ENCODE measurements around the gene MOCS1. TPM values are rescaled to one million over a fixed set of nuclear protein-coding genes. Genes with fewer than 3 reads are reported as not detected.

Gene MOCS1
- total RNA-seq, 5 donors from 2014 or later (not counting 1 experiment from before 2014, with no cell fraction given), result 1.1 to 2.1 (median 1.2) TPM

DNA sequence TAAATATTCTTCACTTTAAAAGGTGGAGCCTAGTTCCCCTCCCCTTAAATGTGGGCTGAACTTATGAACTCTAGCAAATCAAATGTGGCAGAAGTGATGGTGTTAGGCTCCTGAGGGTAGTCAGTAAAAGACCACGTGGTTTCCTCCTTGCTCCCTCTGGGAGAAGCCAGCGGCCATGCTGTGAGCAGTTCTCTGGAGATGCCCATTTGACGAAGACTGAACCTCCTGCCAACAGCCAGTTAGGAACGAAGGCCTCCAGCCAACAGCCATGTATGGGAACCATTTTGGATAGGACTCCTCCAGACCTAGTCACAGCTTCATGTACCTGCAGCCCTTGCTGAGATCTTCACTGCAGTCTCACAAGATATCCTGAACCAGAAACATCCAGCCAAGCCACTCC, 7.6 kb upstream of the MOCS1 start:
- Histone ChIP-seq H3K36me3 (ENCODE audit: control insufficient read depth in 2 of 2, extremely low read depth in 1 of 2, insufficient read depth in 1 of 2, low read length in 1 of 2) (no peaks in the 10 kb centered on the region), H3K4me1 (ENCODE audit: control insufficient read depth in 1 of 2, extremely low read depth in 1 of 2, insufficient read depth in 2 of 2, low read length in 2 of 2) (no peaks in the 10 kb centered on the region), H3K4me3 (ENCODE audit: control insufficient read depth in 1 of 2, extremely low read depth in 1 of 2, low read length in 1 of 2) (no peak overlapping the region), H3K27me3 (replicated peaks in 1 of 2; ENCODE audit: control insufficient read depth in 2 of 2, extremely low read depth in 1 of 2, insufficient read depth in 2 of 2, low read length in 1 of 2) (peaks cover 0 to 4% of the 10 kb centered on the region in 2 experiments), H3K27ac (ENCODE audit: low read length) (no peak overlapping the region), H3K9me3 (no peaks in the 10 kb centered on the region)
- ChIA-PET POLR2A (no interaction called here), CTCF (no interaction called here)
- WGBS (ENCODE audit: insufficient coverage), result 80% methylated on average over 1 of the region's 4 CpGs
- Mint-ChIP-seq H3K27ac (no peak overlapping the region), H3K4me1 (no peaks in the 10 kb centered on the region), H3K9me3 (no peaks in the 10 kb centered on the region), H3K27me3 (peaks cover 0 to 2% of the 10 kb centered on the region in 2 donors), H3K36me3 (no peaks in the 10 kb centered on the region), H3K4me3 (no peak overlapping the region)
- DNase-seq, result no peak
- ATAC-seq (replicated peaks in 1 of 4), result no peak

DNA sequence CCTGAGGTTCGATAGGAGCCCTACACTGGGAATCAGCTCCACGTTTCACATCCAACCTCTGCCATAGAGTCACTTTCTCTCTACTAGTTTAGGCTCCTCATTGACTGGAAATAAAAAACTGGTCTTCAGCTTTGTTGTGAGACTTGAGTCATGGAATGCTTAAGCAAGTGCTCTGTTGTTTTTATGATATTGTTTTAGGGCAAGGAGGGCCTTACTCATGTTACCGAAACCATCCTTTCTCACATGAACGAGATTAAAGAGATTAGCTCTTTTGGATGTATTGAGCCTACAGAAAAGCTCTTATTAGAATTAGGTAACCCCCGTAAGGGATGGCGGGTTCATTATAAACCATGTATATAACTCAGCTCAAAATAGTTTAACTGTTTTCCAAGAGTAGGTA, 6.9 kb upstream of the MOCS1 start:
- no CpG with 5 or more reads among the region's 6 CpGs for WGBS (ENCODE audit: insufficient coverage)
- no peak overlapping the region for H3K4me3 Mint-ChIP-seq
- CTCF ChIA-PET, result no interaction called here

DNA sequence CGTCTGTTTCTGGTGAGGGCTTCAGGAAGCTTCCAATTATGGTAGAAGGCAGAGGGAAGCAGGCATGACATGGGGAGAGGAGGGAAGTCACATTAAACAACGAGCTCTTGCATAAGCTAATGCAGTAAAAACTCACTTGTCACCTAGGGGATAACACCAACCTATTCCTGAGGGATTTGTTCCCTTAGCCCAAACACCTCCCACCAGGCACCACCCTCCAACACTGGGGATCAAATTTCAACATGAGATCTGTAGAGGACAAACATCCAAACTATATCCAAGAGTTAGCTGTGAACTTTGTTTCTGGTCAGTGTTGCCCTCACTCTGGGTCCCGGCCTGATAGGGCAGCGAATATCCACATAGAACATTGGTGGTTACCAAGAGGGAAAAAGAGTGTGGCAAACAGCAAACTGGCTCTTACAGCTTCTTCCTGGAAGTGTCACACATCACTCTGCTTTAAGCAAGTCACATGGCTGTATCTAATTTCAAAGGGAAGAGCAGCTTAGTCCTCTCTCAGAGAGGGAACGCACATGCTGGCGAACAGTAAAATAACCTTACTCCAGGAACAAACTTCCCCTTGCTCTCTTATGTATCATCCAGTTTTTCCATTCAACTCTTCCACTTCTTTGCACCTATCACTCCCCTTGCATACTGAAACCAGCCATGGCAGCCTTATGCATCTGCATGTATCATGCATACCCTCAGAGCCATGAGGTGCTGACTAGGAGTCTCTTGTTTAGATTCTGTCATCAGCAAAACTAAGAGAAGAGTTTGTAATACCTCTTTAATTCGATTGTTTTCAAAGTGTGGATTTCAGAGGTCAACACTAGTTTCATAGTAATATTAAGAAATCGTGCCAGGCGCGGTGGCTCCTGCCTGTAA, 4.8 kb upstream of the MOCS1 start:
- POLR2A ChIA-PET, result no interaction called here

More for the DNA sequence above, 6.9 kb upstream of the MOCS1 start:
- no peaks in the 10 kb centered on the region for H3K36me3 ChIP-seq (ENCODE audit: control insufficient read depth in 2 of 2, extremely low read depth in 1 of 2, insufficient read depth in 1 of 2, low read length in 1 of 2)
- no peak for ATAC-seq (replicated peaks in 1 of 4)
- H3K27ac ChIP-seq (ENCODE audit: low read length), result no peak overlapping the region
- H3K4me3 ChIP-seq (ENCODE audit: control insufficient read depth in 1 of 2, extremely low read depth in 1 of 2, low read length in 1 of 2), result no peak overlapping the region
- no peak for DNase-seq
- Mint-ChIP-seq H3K9me3 (no peaks in the 10 kb centered on the region), H3K27me3 (peaks cover 0 to 2% of the 10 kb centered on the region in 2 donors), H3K27ac (no peak overlapping the region), H3K4me1 (no peaks in the 10 kb centered on the region), H3K36me3 (no peaks in the 10 kb centered on the region)
- no peaks in the 10 kb centered on the region for H3K9me3 ChIP-seq
- no peaks in the 10 kb centered on the region for H3K4me1 ChIP-seq (ENCODE audit: control insufficient read depth in 1 of 2, extremely low read depth in 1 of 2, insufficient read depth in 2 of 2, low read length in 2 of 2)
- POLR2A ChIA-PET, result no interaction called here
- peaks cover under 1 to 4% of the 10 kb centered on the region in 2 experiments for H3K27me3 ChIP-seq (replicated peaks in 1 of 2; ENCODE audit: control insufficient read depth in 2 of 2, extremely low read depth in 1 of 2, insufficient read depth in 2 of 2, low read length in 1 of 2)

DNA sequence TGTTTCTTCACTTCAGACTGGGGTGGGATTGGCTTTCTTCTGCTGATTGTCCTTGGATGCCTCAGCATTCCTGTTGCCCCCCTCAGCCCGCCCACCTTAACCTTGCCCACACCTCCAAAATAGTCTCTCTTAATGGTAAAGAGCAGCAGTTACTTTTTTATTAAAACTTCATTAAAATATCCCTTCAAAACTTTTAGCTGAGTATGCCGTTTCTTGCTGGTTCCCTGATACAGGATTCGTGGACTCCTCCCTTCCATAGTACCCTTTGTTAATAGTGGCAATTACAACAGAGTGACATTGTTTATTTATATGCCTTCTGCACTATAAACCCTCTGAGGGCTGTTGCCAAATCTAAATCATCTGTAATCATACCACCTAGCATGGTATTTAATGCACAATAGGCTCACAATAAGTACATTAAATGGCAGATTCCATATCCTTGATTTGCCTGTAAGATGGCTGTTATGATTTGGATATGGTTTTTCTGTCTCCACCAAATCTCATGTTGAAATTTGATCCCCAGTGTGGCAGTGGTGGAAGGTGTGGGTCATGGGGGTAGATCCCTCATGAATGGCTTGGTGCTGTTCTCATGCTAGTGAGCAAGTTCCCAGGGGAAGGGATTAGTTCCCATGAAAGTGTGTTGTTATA, 3.5 kb upstream of the MOCS1 start:
- 40% methylated on average over 2 of the region's 3 CpGs for WGBS (ENCODE audit: insufficient coverage)
- Histone ChIP-seq H3K4me1 (ENCODE audit: control insufficient read depth in 1 of 2, extremely low read depth in 1 of 2, insufficient read depth in 2 of 2, low read length in 2 of 2) (peaks cover 0 to 4% of the 10 kb centered on the region in 2 experiments), H3K9me3 (no peaks in the 10 kb centered on the region), H3K4me3 (ENCODE audit: control insufficient read depth in 1 of 2, extremely low read depth in 1 of 2, low read length in 1 of 2) (no peak overlapping the region), H3K27ac (ENCODE audit: low read length) (no peak overlapping the region), H3K36me3 (ENCODE audit: control insufficient read depth in 2 of 2, extremely low read depth in 1 of 2, insufficient read depth in 1 of 2, low read length in 1 of 2) (no peaks in the 10 kb centered on the region), H3K27me3 (replicated peaks in 1 of 2; ENCODE audit: control insufficient read depth in 2 of 2, extremely low read depth in 1 of 2, insufficient read depth in 2 of 2, low read length in 1 of 2) (peaks cover 5 to 10% of the 10 kb centered on the region in 2 experiments)
- ATAC-seq (replicated peaks in 1 of 4), result no peak
- Mint-ChIP-seq H3K9me3 (no peaks in the 10 kb centered on the region), H3K27ac (no peak overlapping the region), H3K4me3 (no peak overlapping the region), H3K4me1 (peaks cover 4 to 12% (median 8%) of the 10 kb centered on the region in 3 donors), H3K27me3 (peaks cover 4 to 12% of the 10 kb centered on the region in 2 donors), H3K36me3 (no peaks in the 10 kb centered on the region)
- POLR2A ChIA-PET, result no interaction called here
- no peak for DNase-seq
- CTCF ChIA-PET, result no interaction called here

More for the DNA sequence above, 4.8 kb upstream of the MOCS1 start:
- Histone ChIP-seq H3K36me3 (ENCODE audit: control insufficient read depth in 2 of 2, extremely low read depth in 1 of 2, insufficient read depth in 1 of 2, low read length in 1 of 2) (no peaks in the 10 kb centered on the region), H3K9me3 (no peaks in the 10 kb centered on the region), H3K27ac (ENCODE audit: low read length) (no peak overlapping the region), H3K4me1 (ENCODE audit: control insufficient read depth in 1 of 2, extremely low read depth in 1 of 2, insufficient read depth in 2 of 2, low read length in 2 of 2) (peaks cover 0 to 4% of the 10 kb centered on the region in 2 experiments), H3K27me3 (replicated peaks in 1 of 2; ENCODE audit: control insufficient read depth in 2 of 2, extremely low read depth in 1 of 2, insufficient read depth in 2 of 2, low read length in 1 of 2) (peaks cover 5 to 6% of the 10 kb centered on the region in 2 experiments), H3K4me3 (ENCODE audit: control insufficient read depth in 1 of 2, extremely low read depth in 1 of 2, low read length in 1 of 2) (no peak overlapping the region)
- H3K9me3 Mint-ChIP-seq, result no peaks in the 10 kb centered on the region
- H3K4me3 Mint-ChIP-seq, result no peak overlapping the region
- no peak for ATAC-seq (replicated peaks in 1 of 4)
- WGBS (ENCODE audit: insufficient coverage), result 80% methylated on average over 2 of the region's 10 CpGs
- no peaks in the 10 kb centered on the region for H3K36me3 Mint-ChIP-seq
- peaks cover 0 to 8% of the 10 kb centered on the region in 2 donors for H3K27me3 Mint-ChIP-seq
- H3K4me1 Mint-ChIP-seq, result peaks cover 0 to 2% (median 2%) of the 10 kb centered on the region in 3 donors
- H3K27ac Mint-ChIP-seq, result no peak overlapping the region
- DNase-seq, result no peak
- CTCF ChIA-PET, result no interaction called here

DNA sequence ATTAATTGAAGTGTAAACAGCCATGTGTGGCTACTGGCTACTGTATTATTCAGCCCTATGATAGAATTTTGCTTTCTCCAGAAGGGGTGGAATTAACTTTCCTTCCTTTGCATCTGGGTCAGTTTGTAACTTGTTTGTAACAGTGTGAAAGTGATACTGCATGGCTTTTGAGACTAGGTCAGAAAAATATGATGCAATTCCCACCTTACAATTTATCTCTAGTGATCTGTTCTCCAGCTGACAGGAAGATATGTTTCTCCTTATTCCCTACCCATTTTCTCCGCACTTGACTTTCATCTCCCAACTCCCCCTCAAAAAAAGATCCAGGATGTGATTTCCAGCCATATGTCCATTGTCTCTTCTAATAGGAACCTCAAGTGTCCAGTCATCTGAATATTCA, 2.6 kb upstream of the MOCS1 start:
- no peak overlapping the region for H3K4me3 ChIP-seq (ENCODE audit: control insufficient read depth in 1 of 2, extremely low read depth in 1 of 2, low read length in 1 of 2)
- no peak overlapping the region for H3K4me3 Mint-ChIP-seq
- POLR2A ChIA-PET, result no interaction called here
- no peak overlapping the region for H3K27ac ChIP-seq (ENCODE audit: low read length)
- no peaks in the 10 kb centered on the region for H3K36me3 Mint-ChIP-seq
- peaks cover 5 to 12% of the 10 kb centered on the region in 2 experiments for H3K27me3 ChIP-seq (replicated peaks in 1 of 2; ENCODE audit: control insufficient read depth in 2 of 2, extremely low read depth in 1 of 2, insufficient read depth in 2 of 2, low read length in 1 of 2)
- CTCF ChIA-PET, result no interaction called here
- no peak overlapping the region for H3K27ac Mint-ChIP-seq
- H3K9me3 Mint-ChIP-seq, result no peaks in the 10 kb centered on the region
- DNase-seq (no peak), ATAC-seq (replicated peaks in 1 of 4) (no peak)
- no peaks in the 10 kb centered on the region for H3K9me3 ChIP-seq
- WGBS (ENCODE audit: insufficient coverage), result 100% methylated on average over 1 of the region's 1 CpG
- peaks cover 0 to 4% of the 10 kb centered on the region in 2 experiments for H3K4me1 ChIP-seq (ENCODE audit: control insufficient read depth in 1 of 2, extremely low read depth in 1 of 2, insufficient read depth in 2 of 2, low read length in 2 of 2)
- peaks cover 4 to 16% (median 11%) of the 10 kb centered on the region in 3 donors for H3K4me1 Mint-ChIP-seq
- H3K27me3 Mint-ChIP-seq, result peaks cover 4 to 17% of the 10 kb centered on the region in 2 donors
- no peaks in the 10 kb centered on the region for H3K36me3 ChIP-seq (ENCODE audit: control insufficient read depth in 2 of 2, extremely low read depth in 1 of 2, insufficient read depth in 1 of 2, low read length in 1 of 2)

DNA sequence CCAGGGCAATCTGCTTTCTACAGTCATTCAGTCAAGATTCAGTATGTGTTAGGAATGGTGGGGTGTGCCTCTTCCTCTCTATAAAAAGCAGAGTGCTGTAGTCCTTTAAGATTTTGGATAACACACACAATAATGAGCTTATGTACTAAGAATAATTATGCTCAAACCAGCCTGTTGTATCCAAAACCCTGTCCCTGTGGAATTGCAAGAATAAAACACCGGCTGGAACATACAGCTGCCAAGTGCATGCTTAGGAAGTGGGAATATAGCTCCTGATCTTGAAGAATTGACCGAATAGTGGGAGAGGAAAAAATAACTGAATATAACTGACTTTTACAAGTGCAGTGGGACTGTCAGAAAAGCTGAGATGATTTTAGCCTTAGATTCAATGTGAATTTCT, 979 bp upstream of the MOCS1 start:
- Mint-ChIP-seq H3K27me3 (peaks cover 4 to 20% of the 10 kb centered on the region in 2 donors), H3K36me3 (no peaks in the 10 kb centered on the region), H3K27ac (no peak overlapping the region), H3K4me1 (peaks cover 4 to 20% (median 11%) of the 10 kb centered on the region in 3 donors), H3K9me3 (no peaks in the 10 kb centered on the region), H3K4me3 (no peak overlapping the region)
- no CpG with 5 or more reads among the region's 2 CpGs for WGBS (ENCODE audit: insufficient coverage)
- ATAC-seq (replicated peaks in 1 of 4) (no peak), DNase-seq (no peak)
- peaks cover 0 to 4% of the 10 kb centered on the region in 2 experiments for H3K4me1 ChIP-seq (ENCODE audit: control insufficient read depth in 1 of 2, extremely low read depth in 1 of 2, insufficient read depth in 2 of 2, low read length in 2 of 2)
- H3K4me3 ChIP-seq (ENCODE audit: control insufficient read depth in 1 of 2, extremely low read depth in 1 of 2, low read length in 1 of 2), result no peak overlapping the region
- no peak overlapping the region for H3K27ac ChIP-seq (ENCODE audit: low read length)
- H3K9me3 ChIP-seq, result no peaks in the 10 kb centered on the region
- ChIA-PET POLR2A (no interaction called here), CTCF (no interaction called here)
- peaks cover 5 to 12% of the 10 kb centered on the region in 2 experiments for H3K27me3 ChIP-seq (replicated peaks in 1 of 2; ENCODE audit: control insufficient read depth in 2 of 2, extremely low read depth in 1 of 2, insufficient read depth in 2 of 2, low read length in 1 of 2)
- no peaks in the 10 kb centered on the region for H3K36me3 ChIP-seq (ENCODE audit: control insufficient read depth in 2 of 2, extremely low read depth in 1 of 2, insufficient read depth in 1 of 2, low read length in 1 of 2)
